WTC11 (cell line): ENCODE measurements around the gene TMEM254.

Experiments
- ESRRA ChIP-seq: sonication (generic); formaldehyde crosslinking; IDR thresholded peaks from 2 replicates; pipeline ENCODE4 v1.8.1; 2022; ENCODE audit warnings: mild to moderate bottlenecking, missing genetic modification reagents, borderline replicate concordance
- JUN ChIP-seq: sonication (generic); formaldehyde crosslinking; IDR thresholded peaks from 2 replicates; pipeline ENCODE4 v1.8.0; 2023; ENCODE audit warnings: mild to moderate bottlenecking, missing genetic modification reagents
- NFE2L1 ChIP-seq: sonication (generic); formaldehyde crosslinking; IDR thresholded peaks from 2 replicates; pipeline ENCODE4 v1.8.1; 2023; ENCODE audit warnings: missing genetic modification reagents
- RELA ChIP-seq: sonication (generic); formaldehyde crosslinking; IDR thresholded peaks from 2 replicates; pipeline ENCODE4 v1.8.1; 2022; ENCODE audit warnings: missing genetic modification reagents, mild to moderate bottlenecking, borderline replicate concordance
- SP1 ChIP-seq: sonication (generic); formaldehyde crosslinking; conservative IDR thresholded peaks from 2 replicates; pipeline ENCODE4 v1.8.1; 2022; ENCODE audit warnings: missing genetic modification reagents
- ZNF425 ChIP-seq: fragments of 250-450 bp; sonication (Bioruptor Pico); conservative IDR thresholded peaks from 2 replicates; pipeline ENCODE4 v1.9.0; 2021; ENCODE audit warnings: mild to moderate bottlenecking
- ZNF671 ChIP-seq: fragments of 250-450 bp; sonication (Bioruptor Pico); IDR thresholded peaks from 2 replicates; pipeline ENCODE4 v1.8.0; 2021; ENCODE audit warnings: mild to moderate bottlenecking
- TF ChIP-seq, protein P1 (sequence below): fragments of 200-600 bp; IDR thresholded peaks from 2 replicates; pipeline ENCODE4 v1.8.0; 2022; ENCODE audit warnings: antibody characterized with exemption

- TF ChIP-seq, protein P1, sequence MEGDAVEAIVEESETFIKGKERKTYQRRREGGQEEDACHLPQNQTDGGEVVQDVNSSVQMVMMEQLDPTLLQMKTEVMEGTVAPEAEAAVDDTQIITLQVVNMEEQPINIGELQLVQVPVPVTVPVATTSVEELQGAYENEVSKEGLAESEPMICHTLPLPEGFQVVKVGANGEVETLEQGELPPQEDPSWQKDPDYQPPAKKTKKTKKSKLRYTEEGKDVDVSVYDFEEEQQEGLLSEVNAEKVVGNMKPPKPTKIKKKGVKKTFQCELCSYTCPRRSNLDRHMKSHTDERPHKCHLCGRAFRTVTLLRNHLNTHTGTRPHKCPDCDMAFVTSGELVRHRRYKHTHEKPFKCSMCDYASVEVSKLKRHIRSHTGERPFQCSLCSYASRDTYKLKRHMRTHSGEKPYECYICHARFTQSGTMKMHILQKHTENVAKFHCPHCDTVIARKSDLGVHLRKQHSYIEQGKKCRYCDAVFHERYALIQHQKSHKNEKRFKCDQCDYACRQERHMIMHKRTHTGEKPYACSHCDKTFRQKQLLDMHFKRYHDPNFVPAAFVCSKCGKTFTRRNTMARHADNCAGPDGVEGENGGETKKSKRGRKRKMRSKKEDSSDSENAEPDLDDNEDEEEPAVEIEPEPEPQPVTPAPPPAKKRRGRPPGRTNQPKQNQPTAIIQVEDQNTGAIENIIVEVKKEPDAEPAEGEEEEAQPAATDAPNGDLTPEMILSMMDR = no peak
- no peak for TF ChIP-seq JUN (CRISPR knock-in tag)
- TF ChIP-seq NFE2L1 (CRISPR knock-in tag) = no peak
- no peak for TF ChIP-seq ESRRA (CRISPR knock-in tag)
- no peak for TF ChIP-seq ZNF425
- TF ChIP-seq RELA = no peak
- TF ChIP-seq ZNF671 (CRISPR knock-in tag) = no peak
- TF ChIP-seq SP1 (CRISPR knock-in tag) = no peak
Observed at GRCh38 chr10:80072584-80072983, 5.9 kb upstream of the TMEM254 start.
